ENCODE data around the gene RACK1. TPM values are rescaled to one million over a fixed set of nuclear protein-coding genes. Genes with fewer than 3 reads are reported as not detected.

Gene RACK1
- total RNA-seq, 1 experiment from 2014 or later, result 2,552 TPM

GRCh38 chr5:181221792-181222629 is 21.7 kb downstream of the RACK1 start:
- Histone ChIP-seq H2BK15ac (ENCODE audit: low read depth, low read length) (no peak overlapping the region), H4K8ac (replicated peaks; ENCODE audit: insufficient read length, low read depth, low read length) (no peak overlapping the region), H3K23ac (ENCODE audit: insufficient read length, low read depth, low read length) (no peak overlapping the region), H2AFZ (ENCODE audit: low read length) (no peak overlapping the region), H3K9me3 (ENCODE audit: control insufficient read depth, low read depth, low read length) (no peaks in the 10 kb centered on the region), H3K79me2 (ENCODE audit: insufficient read depth, low read length) (no peaks in the 10 kb centered on the region), H3K4me2 (ENCODE audit: insufficient read depth, insufficient read length, low read length) (peak overlapping the region; percentile 74), H3K4me1 (ENCODE audit: insufficient read depth, low read length) (no peaks in the 10 kb centered on the region), H3K56ac (ENCODE audit: insufficient read length, low read depth, low read length) (no peak overlapping the region), H3K18ac (ENCODE audit: insufficient read length, low read depth, low read length) (no peak overlapping the region), H2BK12ac (ENCODE audit: insufficient read length, low read depth, low read length) (no peak overlapping the region), H2BK20ac (ENCODE audit: low read depth, low read length, poor library complexity, severe bottlenecking) (no peak overlapping the region), H3K27ac (ENCODE audit: insufficient read length, low read depth, low read length) (no peak overlapping the region), H3K4ac (ENCODE audit: low read depth, low read length) (no peak overlapping the region), H3T11ph (ENCODE audit: low read length) (no peak overlapping the region), H3K14ac (ENCODE audit: insufficient read depth, low read length) (no peak overlapping the region), H3K79me1 (ENCODE audit: insufficient read depth, low read depth, low read length, poor library complexity, severe bottlenecking) (peaks cover 3% of the 10 kb centered on the region), H4K20me1 (ENCODE audit: control insufficient read depth, insufficient read depth, insufficient read length) (no peaks in the 10 kb centered on the region), H2BK5ac (ENCODE audit: insufficient read length, low read length) (no peak overlapping the region), H4K91ac (ENCODE audit: insufficient read length, low read depth, low read length) (no peak overlapping the region), H4K5ac (ENCODE audit: insufficient read length, low read depth, low read length) (no peak overlapping the region), H3K23me2 (ENCODE audit: insufficient read length, low read depth, low read length, poor library complexity, severe bottlenecking) (peaks cover 15% of the 10 kb centered on the region), H2AK5ac (ENCODE audit: insufficient read length, low read length) (no peak overlapping the region), H3K9ac (ENCODE audit: extremely low read depth, insufficient read length, low read length) (no peak overlapping the region), H3K27me3 (ENCODE audit: insufficient read depth, low read length) (no peaks in the 10 kb centered on the region), H2BK120ac (ENCODE audit: low read depth, low read length, poor library complexity, severe bottlenecking) (no peak overlapping the region)
- no peak for TF ChIP-seq CTCF (conservative IDR thresholded peaks at IDR 0.05)
- Mint-ChIP-seq H3K27ac (peak overlapping the region; percentile 81 to 99 (median 92)), H3K27me3 (ENCODE audit: low read depth) (peaks cover 25% of the 10 kb centered on the region), H3K4me1 (peaks cover 24 to 29% of the 10 kb centered on the region in 2 experiments), H3K36me3 (ENCODE audit: insufficient read depth in 1 of 3, low read depth in 3 of 3) (peaks cover 3 to 15% (median 5%) of the 10 kb centered on the region in 3 experiments; a peak in 4 of 7 replicates), H3K9me3 (peaks cover 0 to 8% of the 10 kb centered on the region in 2 experiments; a peak in 2 of 5 replicates), H3K4me3 (peak overlapping the region; percentile 98 to 99)
- peak; percentile 97 for DNase-seq
- no CpG with 5 or more reads among the region's 50 CpGs for WGBS (ENCODE audit: extremely low coverage, insufficient read length, low lambda C conversion rate)

Measured in H9 (cell line).